Activated naive CD8-positive, alpha-beta T cell (primary cell): ENCODE results near the gene NBPF1.
"Not testable (repeated sequence)": the region's sequence is repeated elsewhere in the genome, so short reads cannot be mapped to it uniquely, and the experiment has no call there.

Source experiments
- H3K27ac Mint-ChIP-seq: one replicate; pipeline ENCODE4 v1.8.0; 2021; ENCODE audit warnings: mixed read lengths
- H3K27me3 Mint-ChIP-seq: one replicate; pipeline ENCODE4 v1.8.0; 2021; ENCODE audit warnings: mixed read lengths
- H3K36me3 Mint-ChIP-seq: one replicate; pipeline ENCODE4 v1.8.0; 2021; ENCODE audit warnings: mixed read lengths
- H3K4me1 Mint-ChIP-seq: one replicate; pipeline ENCODE4 v1.8.0; 2021; ENCODE audit warnings: low read depth, mixed read lengths
- H3K4me3 Mint-ChIP-seq: one replicate; pipeline ENCODE4 v1.8.0; 2021; ENCODE audit warnings: mild to moderate bottlenecking, mixed read lengths
- H3K9me3 Mint-ChIP-seq: one replicate; pipeline ENCODE4 v1.8.0; 2021; ENCODE audit warnings: low read depth, mixed read lengths

The NBPF1 gene

GRCh38 chr1:16631248-16632043 lies 18.1 kb upstream of the NBPF1 start:
- no peaks in the 10 kb centered on the region for H3K4me1 Mint-ChIP-seq
- no peaks in the 10 kb centered on the region for H3K36me3 Mint-ChIP-seq
- no peaks in the 10 kb centered on the region for H3K27me3 Mint-ChIP-seq
- no peak overlapping the region for H3K27ac Mint-ChIP-seq
- no peak overlapping the region for H3K4me3 Mint-ChIP-seq
- H3K9me3 Mint-ChIP-seq: no peaks in the 10 kb centered on the region

- no peaks in the 10 kb centered on the region for H3K36me3 Mint-ChIP-seq
- no peak overlapping the region for H3K27ac Mint-ChIP-seq
- no peaks in the 10 kb centered on the region for H3K27me3 Mint-ChIP-seq
- no peaks in the 10 kb centered on the region for H3K9me3 Mint-ChIP-seq
- no peak overlapping the region for H3K4me3 Mint-ChIP-seq
- H3K4me1 Mint-ChIP-seq: no peaks in the 10 kb centered on the region
These were observed 17.4 kb upstream of the NBPF1 start for GRCh38 chr1:16630661-16631247.

DNA sequence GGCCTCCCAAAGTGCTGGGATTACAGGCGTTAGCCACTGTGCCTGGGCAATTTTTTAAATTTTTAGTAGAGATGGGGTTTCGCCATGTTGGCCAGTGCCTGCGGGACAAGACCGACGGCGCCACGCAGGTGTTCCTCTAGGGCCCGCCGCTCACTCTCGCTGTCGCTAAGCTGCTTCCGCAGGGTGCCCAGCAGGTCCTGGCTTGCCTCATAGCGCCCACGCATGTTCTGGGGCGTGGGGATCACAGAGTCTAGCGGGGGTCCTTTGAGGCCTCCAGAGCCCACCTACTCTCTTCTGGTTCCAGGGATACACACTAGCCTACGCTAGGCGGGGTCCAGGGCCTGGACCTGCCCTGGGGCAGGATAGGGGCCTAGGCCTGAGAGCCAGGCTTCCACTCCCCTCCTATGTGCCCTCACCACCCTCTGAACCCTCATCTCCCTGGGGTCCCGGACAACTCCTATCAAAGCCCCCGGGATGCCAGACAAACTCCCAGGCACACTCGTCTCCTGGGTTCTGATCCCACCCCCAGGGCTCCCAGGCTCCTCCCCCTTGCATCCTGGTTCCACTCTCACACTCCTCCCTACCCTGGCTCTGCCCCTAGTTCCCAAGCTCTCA lies 16.7 kb upstream of the NBPF1 start:
- not testable (repeated sequence) for H3K4me1 Mint-ChIP-seq, H3K4me3 Mint-ChIP-seq, H3K27me3 Mint-ChIP-seq, H3K36me3 Mint-ChIP-seq, H3K9me3 Mint-ChIP-seq, H3K27ac Mint-ChIP-seq

- no peaks in the 10 kb centered on the region for H3K27me3 Mint-ChIP-seq
- H3K9me3 Mint-ChIP-seq: no peaks in the 10 kb centered on the region
- no peaks in the 10 kb centered on the region for H3K4me1 Mint-ChIP-seq
- peaks cover 2% of the 10 kb centered on the region for H3K36me3 Mint-ChIP-seq
- H3K4me3 Mint-ChIP-seq: no peak overlapping the region
- H3K27ac Mint-ChIP-seq: no peak overlapping the region
These were observed 15.2 kb upstream of the NBPF1 start for GRCh38 chr1:16628361-16629111.

DNA sequence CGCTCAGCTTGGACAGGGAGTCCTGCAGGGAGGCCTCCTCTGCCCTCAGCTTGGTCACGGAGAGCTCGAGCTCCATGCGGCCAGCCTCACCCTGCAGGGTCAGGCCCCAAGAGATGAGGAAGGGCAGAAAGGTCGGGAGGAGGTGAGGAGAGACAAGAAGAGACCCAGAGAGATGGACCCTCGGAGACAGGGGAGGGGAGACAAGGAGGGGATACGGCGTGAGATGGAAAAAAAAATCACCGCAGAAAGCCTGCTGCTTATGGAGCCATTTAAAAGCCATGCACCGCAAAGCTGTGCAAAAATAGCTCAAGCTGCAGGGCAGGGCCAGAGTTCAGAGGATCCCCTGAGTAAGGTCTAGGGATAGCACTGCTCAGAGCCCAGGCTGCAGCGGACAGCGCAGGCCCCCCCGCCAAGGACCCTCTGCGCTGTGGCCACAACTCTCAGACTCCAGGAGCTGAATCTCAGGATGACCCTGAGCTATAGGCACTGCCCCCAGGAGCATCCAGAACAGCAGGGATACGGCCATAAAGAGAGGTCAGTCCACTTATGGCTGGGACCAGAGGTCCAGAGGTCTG lies 13.1 kb upstream of the NBPF1 start:
- H3K27me3 Mint-ChIP-seq, H3K4me3 Mint-ChIP-seq, H3K9me3 Mint-ChIP-seq, H3K36me3 Mint-ChIP-seq, H3K4me1 Mint-ChIP-seq, H3K27ac Mint-ChIP-seq: not testable (repeated sequence)

GRCh38 chr1:16625497-16626408 lies 12.4 kb upstream of the NBPF1 start:
- Mint-ChIP-seq H3K36me3 (peaks cover 2% of the 10 kb centered on the region), H3K9me3 (no peaks in the 10 kb centered on the region), H3K4me3 (no peak overlapping the region), H3K4me1 (no peaks in the 10 kb centered on the region), H3K27me3 (no peaks in the 10 kb centered on the region), H3K27ac (no peak overlapping the region)

DNA sequence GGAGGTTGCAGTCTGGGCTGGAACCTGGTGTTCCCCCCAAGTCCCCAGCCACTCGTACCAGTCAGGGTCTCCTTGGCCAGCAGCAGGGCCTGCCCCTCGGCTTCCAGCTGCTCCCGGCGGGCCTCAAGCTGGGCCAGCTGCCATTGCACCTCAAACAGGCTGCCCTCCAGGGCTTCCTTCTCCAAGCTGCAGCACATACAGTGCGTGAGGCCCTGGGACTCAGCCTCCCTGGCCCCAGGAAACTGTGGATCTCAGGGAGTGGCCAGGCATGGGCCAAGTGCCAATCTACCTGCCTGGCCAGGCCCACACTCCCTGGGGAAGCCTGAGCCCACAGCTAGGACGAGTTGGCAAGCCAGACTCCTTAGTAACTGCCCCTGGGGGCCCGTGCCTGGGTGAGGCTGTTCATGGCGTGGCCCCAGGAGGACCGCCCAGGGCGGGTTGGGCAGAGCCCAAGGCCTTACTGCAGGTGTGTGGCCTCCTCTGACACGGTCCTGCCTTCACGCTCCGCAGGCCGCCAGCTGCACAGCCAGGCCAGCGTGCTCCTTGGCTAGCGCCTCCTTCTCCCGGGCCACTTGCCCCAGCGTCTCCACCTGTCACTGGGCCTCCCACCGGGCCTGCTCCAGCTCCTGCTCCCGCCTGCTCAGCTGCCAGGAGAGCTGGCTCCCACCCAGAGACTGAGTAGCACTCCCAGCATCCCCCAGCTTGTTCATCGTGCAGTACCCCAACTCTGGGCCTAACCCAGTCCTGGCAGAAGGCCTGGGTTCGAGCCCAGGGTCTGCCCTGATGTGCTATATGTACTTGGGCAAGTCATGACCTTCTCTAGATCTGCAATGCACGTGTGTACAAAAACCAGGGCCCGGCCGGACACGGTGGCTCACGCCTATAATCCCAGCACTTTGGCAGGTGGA lies 10.7 kb upstream of the NBPF1 start:
- H3K9me3 Mint-ChIP-seq, H3K36me3 Mint-ChIP-seq, H3K4me1 Mint-ChIP-seq, H3K27ac Mint-ChIP-seq, H3K27me3 Mint-ChIP-seq, H3K4me3 Mint-ChIP-seq: not testable (repeated sequence)

- not testable (repeated sequence) for H3K9me3 Mint-ChIP-seq, H3K4me1 Mint-ChIP-seq, H3K27ac Mint-ChIP-seq, H3K36me3 Mint-ChIP-seq, H3K27me3 Mint-ChIP-seq, H3K4me3 Mint-ChIP-seq
These were observed 10.0 kb upstream of the NBPF1 start for GRCh38 chr1:16623337-16623736.

GRCh38 chr1:16621681-16622315 lies 8.4 kb upstream of the NBPF1 start:
- H3K4me3 Mint-ChIP-seq, H3K9me3 Mint-ChIP-seq, H3K27ac Mint-ChIP-seq, H3K27me3 Mint-ChIP-seq, H3K4me1 Mint-ChIP-seq, H3K36me3 Mint-ChIP-seq: not testable (repeated sequence)

DNA sequence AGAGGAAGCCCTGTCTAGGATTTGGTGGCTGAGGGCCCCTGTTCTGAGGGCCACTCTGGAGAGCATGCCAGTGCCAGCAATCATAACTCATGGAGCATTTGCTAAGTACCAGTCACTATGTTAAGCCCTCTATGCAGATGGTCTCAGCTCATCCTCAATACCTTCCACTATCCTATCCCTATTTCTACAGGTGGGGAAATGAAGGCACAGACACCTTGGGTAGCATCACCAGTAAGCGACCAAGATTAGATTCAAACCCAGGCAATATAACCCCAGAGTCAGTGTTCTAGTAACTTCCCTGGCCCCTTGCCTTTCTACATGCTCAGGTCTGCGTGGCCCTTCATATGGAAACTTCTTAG lies 7.9 kb upstream of the NBPF1 start:
- H3K4me1 Mint-ChIP-seq: no peaks in the 10 kb centered on the region
- peaks cover 2% of the 10 kb centered on the region for H3K36me3 Mint-ChIP-seq
- no peaks in the 10 kb centered on the region for H3K9me3 Mint-ChIP-seq
- H3K27me3 Mint-ChIP-seq: no peaks in the 10 kb centered on the region
- H3K4me3 Mint-ChIP-seq: no peak overlapping the region
- H3K27ac Mint-ChIP-seq: no peak overlapping the region

DNA sequence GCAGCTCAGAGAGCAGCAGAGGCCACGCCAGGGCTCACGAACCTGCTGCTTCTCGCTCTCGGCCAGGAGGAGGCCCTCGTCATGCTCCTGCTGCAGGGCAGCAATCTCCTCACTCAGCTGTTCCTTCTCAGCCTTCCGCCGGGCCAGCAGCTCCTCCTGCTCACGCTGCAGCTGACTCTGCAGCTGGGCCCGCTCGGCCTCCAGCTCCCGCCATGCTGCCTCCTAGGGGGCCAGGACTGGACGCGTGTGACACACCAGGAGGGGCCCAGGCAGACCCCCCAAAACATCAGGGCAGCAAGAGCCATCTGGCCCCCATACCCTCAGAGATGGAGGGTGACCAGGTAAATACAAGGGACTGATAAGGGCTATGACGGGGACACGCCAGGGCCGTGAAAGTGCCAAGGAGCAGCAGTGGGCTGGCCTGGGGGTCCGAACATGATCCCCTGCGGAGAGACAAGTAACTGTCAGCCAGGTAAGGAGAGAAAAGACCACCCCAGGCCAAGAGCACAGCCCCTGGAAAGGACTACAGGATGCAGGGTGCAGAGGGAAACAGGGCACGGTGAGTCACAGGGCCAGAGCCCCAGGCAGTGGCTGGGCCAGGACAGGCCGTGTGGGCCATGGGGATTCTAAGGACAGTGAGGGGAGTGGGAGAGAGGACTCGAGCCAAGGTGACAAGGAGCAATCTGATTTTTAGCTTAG lies 6.6 kb upstream of the NBPF1 start:
- H3K4me1 Mint-ChIP-seq: not testable (repeated sequence)

GRCh38 chr1:16618719-16619118 lies 5.4 kb upstream of the NBPF1 start:
- Mint-ChIP-seq H3K9me3 (no peaks in the 10 kb centered on the region), H3K27me3 (no peaks in the 10 kb centered on the region), H3K4me1 (no peaks in the 10 kb centered on the region), H3K36me3 (no peaks in the 10 kb centered on the region), H3K27ac (no peak overlapping the region), H3K4me3 (no peak overlapping the region)

More for the DNA sequence above, 6.6 kb upstream of the NBPF1 start:
- not testable (repeated sequence) for H3K36me3 Mint-ChIP-seq, H3K27ac Mint-ChIP-seq, H3K27me3 Mint-ChIP-seq, H3K4me3 Mint-ChIP-seq, H3K9me3 Mint-ChIP-seq
